A549 (cell line): ENCODE measurements around the gene HERPUD2. TPM values are rescaled to one million over a fixed set of nuclear protein-coding genes. Genes with fewer than 3 reads are reported as not detected.
A peak's percentile ranks its signal among the peaks of the same experiment; 100 is the strongest.
"Not testable (repeated sequence)": the region's sequence is repeated elsewhere in the genome, so short reads cannot be mapped to it uniquely, and the experiment has no call there.

Source experiments
- ATAC-seq, 2 experiments: fragments of 200-7000 bp in 1 of 2; fragments of >200 bp in 1 of 2; cut with Nextera tagmentation in 1 of 2; cut with Tn5 transposase in 1 of 2; 3 replicates each; pipeline versions ENCODE4 v1.8.0 to v1.9.1; 2018 to 2020; ENCODE audit warnings: mild to moderate bottlenecking in 1 of 2, moderate library complexity in 1 of 2
- CTCF ChIA-PET: fragments of 300-600 bp; sonication (Branson Sonifier 250); formaldehyde crosslinking; extraction: SDS; loops from one replicate; lab custom pipeline; 2021; ENCODE audit warnings: antibody characterized with exemption, inconsistent platforms; lab: Yijun Ruan, JAX
- POLR2A ChIA-PET: fragments of 350-600 bp; formaldehyde crosslinking; extraction: SDS; loops from one replicate; lab custom pipeline; 2021; ENCODE audit warnings: antibody characterized with exemption, inconsistent platforms; lab: Yijun Ruan, JAX
- DNase-seq, 2 experiments: peaks; one replicate each; pipeline versions ENCODE4 v3.0.0 to v3.0.0-alpha.2; 2011 to 2016; ENCODE audit warnings: low read depth in 1 of 2, low spot score in 1 of 2
- FAIRE-seq: peaks from 2 replicates; lab custom pipeline; 2011; peaks lifted over from hg19 to GRCh38; lab: Jason Lieb, UNC
- H3K27ac ChIP-seq, 2 experiments: fragments of >200 bp; sonication (Bioruptor Twin); formaldehyde crosslinking; 3 replicates each; pipeline ENCODE4 v1.5.1; 2016 to 2017
- H3K4me1 ChIP-seq: fragments of >200 bp; sonication (Bioruptor Twin); formaldehyde crosslinking; 3 replicates; pipeline ENCODE4 v1.6.1; 2016
- H3K4me2 ChIP-seq: fragments of >200 bp; sonication (Bioruptor Twin); formaldehyde crosslinking; 3 replicates; pipeline ENCODE4 v1.6.1; 2016
- H3K4me3 ChIP-seq: fragments of >200 bp; sonication (Bioruptor Twin); formaldehyde crosslinking; 3 replicates; pipeline ENCODE4 v1.5.1; 2016
- H3K9me3 ChIP-seq: fragments of >200 bp; sonication (Bioruptor Twin); formaldehyde crosslinking; 3 replicates; pipeline ENCODE4 v1.6.1; 2016
- BHLHE40 ChIP-seq: IDR thresholded peaks from 2 replicates; pipeline ENCODE4 v1.6.1; 2012; ENCODE audit warnings: low read depth, low read length, inconsistent platforms
- CBX2 ChIP-seq: fragments of 200-600 bp; sonication (generic); IDR thresholded peaks from 2 replicates; pipeline ENCODE4 v1.6.1; 2016; ENCODE audit warnings: low read depth, mild to moderate bottlenecking, borderline replicate concordance
- CHD4 ChIP-seq: fragments of 200-600 bp; sonication (generic); IDR thresholded peaks from 2 replicates; pipeline ENCODE4 v1.6.1; 2016; ENCODE audit warnings: antibody characterized with exemption, mild to moderate bottlenecking, borderline replicate concordance
- HEYL ChIP-seq: fragments of 250-450 bp; sonication (Bioruptor Pico); IDR thresholded peaks from 2 replicates; pipeline ENCODE4 v1.8.0; 2021; ENCODE audit warnings: mild to moderate bottlenecking, moderate library complexity
- HOXB13 ChIP-seq: fragments of 250-450 bp; sonication (Bioruptor Pico); IDR thresholded peaks from 2 replicates; pipeline ENCODE4 v1.5.0; 2020; ENCODE audit warnings: low read depth, mild to moderate bottlenecking, moderate library complexity
- JUN ChIP-seq, 2 experiments: fragments of >200 bp; sonication (Bioruptor Twin); formaldehyde crosslinking; IDR thresholded peaks; 2 replicates in 1 of 2; 3 replicates in 1 of 2; pipeline ENCODE4 v1.6.1; 2016 to 2017
- JUNB ChIP-seq: fragments of >200 bp; sonication (Bioruptor Twin); formaldehyde crosslinking; IDR thresholded peaks from 2 replicates; pipeline ENCODE4 v1.6.1; 2016
- NPAS2 ChIP-seq: fragments of 250-450 bp; sonication (Bioruptor Pico); IDR thresholded peaks from 2 replicates; pipeline ENCODE4 v1.8.0; 2022; ENCODE audit warnings: mild to moderate bottlenecking, moderate library complexity, borderline replicate concordance
- POLR2A ChIP-seq: IDR thresholded peaks from 2 replicates; pipeline ENCODE4 v1.6.1; 2012; ENCODE audit warnings: mild to moderate bottlenecking, low read length
- RARB ChIP-seq: fragments of 250-450 bp; sonication (Bioruptor Pico); IDR thresholded peaks from 2 replicates; pipeline ENCODE4 v1.8.0; 2021; ENCODE audit warnings: mild to moderate bottlenecking, moderate library complexity
- RFX5 ChIP-seq: fragments of 450-650 bp; IDR thresholded peaks from 2 replicates; pipeline ENCODE4 v1.7.1; 2014; ENCODE audit warnings: antibody characterized with exemption, mild to moderate bottlenecking, moderate library complexity
- ZC3H11A ChIP-seq: fragments of 450-650 bp; IDR thresholded peaks from 2 replicates; pipeline ENCODE4 v1.6.1; 2014; ENCODE audit warnings: antibody characterized with exemption, mild to moderate bottlenecking
- ZFP36 ChIP-seq: fragments of 450-650 bp; IDR thresholded peaks from 2 replicates; pipeline ENCODE4 v1.6.1; 2014; ENCODE audit warnings: borderline replicate concordance; ENCODE audit not compliant: partially characterized antibody
- ZSCAN20 ChIP-seq: fragments of 250-450 bp; sonication (Bioruptor Pico); IDR thresholded peaks from 2 replicates; pipeline ENCODE4 v1.8.0; 2022; ENCODE audit warnings: mild to moderate bottlenecking, moderate library complexity
- WGBS: methylation state at CpG from one replicate; pipeline ENCODE4 v1.1.6; 2017; ENCODE audit errors: missing lambda C conversion rate; 5-methylcytosine and 5-hydroxymethylcytosine counted together
- polyA plus RNA-seq, 4 experiments: library from polyadenylated mRNA; depleted of rRNA in 3 of 4; stranded (reverse); fragments of >200 nt; fragmentation: RNase III in 1 of 4; extraction: RNeasy Plus Mini Kit Qiagen cat#74134 plus additional on column Dnase treatment in 1 of 4; gene quantifications; 2 replicates in 3 of 4; 3 replicates in 1 of 4; pipeline ENCODE4 v1.2.3, GENCODE V29; 2011 to 2017
- TF ChIP-seq, protein P1 (sequence below): IDR thresholded peaks from 2 replicates; pipeline ENCODE4 v1.6.1; 2012
- TF ChIP-seq, protein P2 (sequence below): fragments of >200 bp; sonication (Bioruptor Twin); formaldehyde crosslinking; IDR thresholded peaks from 2 replicates; pipeline ENCODE4 v1.6.1; 2016

The HERPUD2 gene
- polyA plus RNA-seq, 2 of the 4 experiments (the other 2 are of a cell fraction): 13.2 to 34.8 TPM

DNA sequence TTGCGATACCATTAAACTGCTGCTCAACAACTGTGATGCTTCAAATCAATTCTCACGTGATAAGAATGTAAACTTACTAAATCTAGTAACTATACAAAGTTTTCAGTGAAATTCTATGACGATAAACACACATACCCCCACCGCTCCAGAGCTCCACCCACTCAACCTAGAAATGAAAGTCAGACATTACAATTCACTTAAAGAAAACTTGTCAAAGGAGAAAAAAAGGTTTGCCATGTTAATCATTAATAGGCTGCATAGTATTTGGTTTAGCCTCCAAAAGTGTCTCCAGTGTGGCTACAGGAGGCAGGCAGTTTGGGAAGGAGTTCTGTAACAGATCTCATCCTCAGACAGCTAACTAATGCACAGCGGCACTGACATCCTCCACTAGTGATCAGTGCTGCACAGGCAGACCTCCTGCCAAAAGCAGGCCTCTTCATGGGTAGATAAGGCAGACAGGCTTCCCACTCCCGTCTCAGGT is 3.1 kb downstream of the HERPUD2 start:
- POLR2A ChIA-PET: no interaction called here
- Histone ChIP-seq H3K27ac (no peak overlapping the region), H3K9me3 (no peaks in the 10 kb centered on the region), H3K4me3 (no peak overlapping the region), H3K4me1 (peaks cover 39% of the 10 kb centered on the region), H3K4me2 (peak overlapping the region; percentile 99)
- CTCF ChIA-PET: no interaction called here
- peak in 1 of 2 experiments; percentile 43 for DNase-seq
- FAIRE-seq: no peak
- TF ChIP-seq ZSCAN20 (CRISPR knock-in tag) (no peak), ZFP36 (peak; percentile 96)
- 91% methylated on average over 6 of the region's 6 CpGs for WGBS
- ATAC-seq: no peak

DNA sequence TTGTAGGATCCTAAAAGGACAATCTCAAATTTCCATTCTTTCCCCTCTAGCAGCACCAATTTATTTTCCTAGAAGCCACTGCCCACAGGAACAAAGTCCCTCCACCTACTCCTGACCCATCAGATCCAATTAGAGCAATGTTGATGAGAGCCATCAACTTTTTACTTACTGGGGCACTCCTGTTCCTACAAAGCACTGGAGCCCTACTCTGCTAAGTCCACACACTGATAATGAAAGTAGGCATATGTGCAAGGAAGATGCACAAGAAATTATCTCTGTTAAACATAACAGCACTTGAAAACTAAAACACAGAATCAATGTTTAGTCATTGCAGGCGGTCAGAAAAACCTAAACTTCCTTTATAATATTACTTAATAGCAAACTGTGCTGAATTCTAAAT is 3.6 kb downstream of the HERPUD2 start:
- no peak for ATAC-seq
- ChIA-PET POLR2A (no interaction called here), CTCF (interaction anchor here (1.0 kb wide), 1 partner anchor 20 kb away, joined by 3 read pairs; no protein-coding TSS in a partner anchor)
- FAIRE-seq: no peak
- Histone ChIP-seq H3K27ac (no peak overlapping the region), H3K4me3 (no peak overlapping the region), H3K9me3 (no peaks in the 10 kb centered on the region), H3K4me2 (peak overlapping the region; percentile 99), H3K4me1 (peaks cover 34% of the 10 kb centered on the region; the same call in 2 of the 3 replicates)
- DNase-seq: no peak
- WGBS: 91% methylated on average over 1 of the region's 1 CpG
- no peak for TF ChIP-seq CBX2
- TF ChIP-seq POLR2A: no peak
- TF ChIP-seq BHLHE40: no peak
- TF ChIP-seq RARB: no peak
- TF ChIP-seq CHD4: no peak
- TF ChIP-seq, protein P1, sequence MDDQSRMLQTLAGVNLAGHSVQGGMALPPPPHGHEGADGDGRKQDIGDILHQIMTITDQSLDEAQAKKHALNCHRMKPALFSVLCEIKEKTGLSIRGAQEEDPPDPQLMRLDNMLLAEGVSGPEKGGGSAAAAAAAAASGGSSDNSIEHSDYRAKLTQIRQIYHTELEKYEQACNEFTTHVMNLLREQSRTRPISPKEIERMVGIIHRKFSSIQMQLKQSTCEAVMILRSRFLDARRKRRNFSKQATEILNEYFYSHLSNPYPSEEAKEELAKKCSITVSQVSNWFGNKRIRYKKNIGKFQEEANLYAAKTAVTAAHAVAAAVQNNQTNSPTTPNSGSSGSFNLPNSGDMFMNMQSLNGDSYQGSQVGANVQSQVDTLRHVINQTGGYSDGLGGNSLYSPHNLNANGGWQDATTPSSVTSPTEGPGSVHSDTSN: no peak
- TF ChIP-seq HEYL: no peak
- TF ChIP-seq RFX5: no peak
- no peak for TF ChIP-seq ZSCAN20 (CRISPR knock-in tag)
- no peak for TF ChIP-seq JUN (IDR thresholded peaks at IDR 0.05)
- TF ChIP-seq NPAS2 (CRISPR knock-in tag): no peak
- no peak for TF ChIP-seq HOXB13 (CRISPR knock-in tag)
- TF ChIP-seq JUNB: no peak
- TF ChIP-seq, all 56 proteins: peak for 0

DNA sequence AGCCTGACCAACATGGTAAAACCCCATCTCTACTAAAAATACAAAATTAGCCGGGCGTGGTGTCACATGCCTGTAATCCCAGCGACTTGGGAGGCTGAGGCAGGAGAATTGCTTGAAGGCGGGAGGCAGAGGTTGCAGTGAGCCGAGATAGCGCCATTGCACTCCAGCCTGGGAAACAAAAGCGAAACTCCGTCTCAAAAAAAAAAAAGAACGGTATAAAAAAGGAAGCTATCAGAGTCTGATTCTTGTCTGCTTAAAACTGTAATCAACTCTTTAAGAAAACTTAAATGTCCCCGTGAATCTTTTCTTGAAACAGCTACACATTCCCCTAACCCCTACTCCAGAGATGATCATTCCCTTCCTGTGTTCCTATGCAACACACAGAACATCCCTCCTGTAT is 4.3 kb downstream of the HERPUD2 start:
- not testable (repeated sequence) for DNase-seq, FAIRE-seq, ATAC-seq, H3K4me2 ChIP-seq, H3K9me3 ChIP-seq, H3K4me3 ChIP-seq, H3K27ac ChIP-seq
- POLR2A ChIA-PET: interaction anchor here (3.2 kb wide), 1 partner anchor 110 kb away, joined by 11 read pairs; the partner anchor contains the start of gene SEPTIN7
- H3K4me1 ChIP-seq: peaks cover 27% of the 10 kb centered on the region; the same call in 2 of the 3 replicates
- CTCF ChIA-PET: interaction anchor here (1.0 to 1.1 kb wide), 2 partner anchors 19 to 21 kb away, joined by 3 read pairs; no protein-coding TSS in a partner anchor
- WGBS: 87% methylated on average over 10 of the region's 10 CpGs

DNA sequence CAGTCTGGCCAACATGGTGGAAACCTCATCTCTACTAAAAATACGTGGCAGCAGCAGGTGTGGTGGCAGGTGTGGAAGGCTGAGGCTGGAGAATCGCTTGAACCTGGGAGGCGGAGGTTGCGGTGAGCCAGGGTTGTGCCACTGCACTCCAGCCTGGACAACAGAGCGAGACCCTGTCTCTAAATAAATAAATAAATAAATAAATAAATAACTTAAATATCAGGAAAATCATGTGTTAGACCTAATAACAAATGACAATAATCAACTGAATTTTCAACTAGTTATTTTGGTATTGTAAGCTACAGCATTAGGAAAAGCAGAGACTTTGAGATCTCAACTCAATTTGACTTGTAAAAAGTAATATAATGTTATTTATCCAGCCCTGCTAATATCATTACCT is 9.2 kb downstream of the HERPUD2 start:
- H3K9me3 ChIP-seq: no peaks in the 10 kb centered on the region
- WGBS: 97% methylated on average over 5 of the region's 5 CpGs
- no peak overlapping the region for H3K4me2 ChIP-seq
- DNase-seq (no peak), FAIRE-seq (no peak), ATAC-seq (no peak)
- TF ChIP-seq, protein P2, sequence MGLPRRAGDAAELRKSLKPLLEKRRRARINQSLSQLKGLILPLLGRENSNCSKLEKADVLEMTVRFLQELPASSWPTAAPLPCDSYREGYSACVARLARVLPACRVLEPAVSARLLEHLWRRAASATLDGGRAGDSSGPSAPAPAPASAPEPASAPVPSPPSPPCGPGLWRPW: no peak
- TF ChIP-seq JUNB: no peak
- TF ChIP-seq ZC3H11A: peak; percentile 13; the same call in 1 of the 2 replicates
- no peaks in the 10 kb centered on the region; the same call in 2 of the 3 replicates for H3K4me1 ChIP-seq
- no peak overlapping the region for H3K4me3 ChIP-seq
- ChIA-PET POLR2A (no interaction called here), CTCF (interaction anchor here (0.6 kb wide), 1 partner anchor 62 kb away, joined by 5 read pairs; no protein-coding TSS in a partner anchor)
- no peak overlapping the region for H3K27ac ChIP-seq
